SK-N-MC (cell line): Measurements from ENCODE around the gene SULT1B1.

ENCODE experiments used
- EZH2 ChIP-seq: fragments of 200-600 bp; sonication (generic); IDR thresholded peaks from one replicate; pipeline ENCODE4 v1.6.1; 2017; ENCODE audit warnings: antibody characterized with exemption
- FOXP2 ChIP-seq: optimal IDR thresholded peaks from 2 replicates; pipeline ENCODE3; 2011; ENCODE audit warnings: mild to moderate bottlenecking, moderate library complexity; ENCODE audit not compliant: insufficient read depth; ENCODE audit errors: extremely low read length, control extremely low read depth
- POLR2AphosphoS5 ChIP-seq: IDR thresholded peaks from 2 replicates; pipeline ENCODE4 v1.6.1; 2012; ENCODE audit warnings: mild to moderate bottlenecking, low read depth, low read length, borderline replicate concordance

DNA sequence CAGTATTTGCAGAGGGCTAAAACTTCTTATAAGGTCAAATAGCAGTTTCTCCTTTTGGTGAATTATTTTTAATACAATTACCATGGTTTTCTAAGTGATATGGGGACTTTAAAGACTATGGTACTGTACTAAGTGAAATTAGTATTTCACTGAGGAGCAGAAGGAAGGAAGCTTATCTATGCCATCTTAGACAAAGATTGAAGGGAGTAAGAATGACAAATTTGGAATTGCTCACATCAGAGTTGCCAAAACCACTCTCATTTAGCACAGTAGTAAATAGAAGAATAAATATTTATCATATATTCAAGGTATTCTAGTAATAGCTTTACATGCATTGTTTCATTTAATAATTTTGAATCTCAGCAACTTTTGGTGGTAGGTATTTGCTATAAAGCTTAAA lies 30.4 kb downstream of the SULT1B1 start:
- TF ChIP-seq EZH2 (no peak), FOXP2 (no peak), POLR2AphosphoS5 (no peak)
